Spinal cord (tissue), 10 donors: Measurements from ENCODE around the gene NNAT. TPM values are rescaled to one million over a fixed set of nuclear protein-coding genes. Genes with fewer than 3 reads are reported as not detected.

Experiments
- DNase-seq, 6 donors: peaks; one replicate each; pipeline versions ENCODE4 v3.0.0 to v3.0.0-alpha.2; 2013 to 2015; ENCODE audit warnings: low spot score in 6 of 6, low read depth in 4 of 6
- H3K27ac ChIP-seq: one replicate; pipeline ENCODE4 v1.5.1; 2013; ENCODE audit warnings: low read depth, low read length, control low read depth
- H3K27me3 ChIP-seq: one replicate; pipeline ENCODE4 v1.6.1; 2013; ENCODE audit warnings: low read length; ENCODE audit not compliant: control insufficient read depth, insufficient read depth
- H3K36me3 ChIP-seq: one replicate; pipeline ENCODE4 v1.6.1; 2013; ENCODE audit warnings: low read length; ENCODE audit not compliant: control insufficient read depth, insufficient read depth
- H3K4me1 ChIP-seq: one replicate; pipeline ENCODE4 v1.6.1; 2013; ENCODE audit warnings: low read length; ENCODE audit not compliant: control insufficient read depth, insufficient read depth
- H3K4me3 ChIP-seq: one replicate; pipeline ENCODE4 v1.5.1; 2013; ENCODE audit warnings: low read depth, low read length, control low read depth
- H3K9me3 ChIP-seq: one replicate; pipeline ENCODE4 v1.6.1; 2013; ENCODE audit warnings: low read length; ENCODE audit not compliant: control insufficient read depth, insufficient read depth
- WGBS: methylation state at CpG from one replicate; pipeline ENCODE4 v1.1.5; 2013; ENCODE audit warnings: missing lambda C conversion rate; ENCODE audit not compliant: insufficient coverage; 5-methylcytosine and 5-hydroxymethylcytosine counted together
- polyA plus RNA-seq, 2 donors: library from polyadenylated mRNA; unstranded; fragments of 120-200 nt; gene quantifications; one replicate each; pipeline ENCODE4 v1.2.1, GENCODE V29; 2013; ENCODE audit not compliant: insufficient read length in 2 of 2
- total RNA-seq, 2 donors: library from RNA; depleted of rRNA in 1 of 2; stranded (reverse); fragments of 120-200 nt in 1 of 2; fragments of >200 nt in 1 of 2; gene quantifications; one replicate each; pipeline versions ENCODE4 v1.2.3 to v1.2.4, GENCODE V29; 2013 to 2014
- donor health status: healthy.

Gene NNAT
- total and polyA plus RNA-seq, 4 donors = 220 to 1,965 (median 1,370) TPM

- H3K27me3 ChIP-seq = no peaks in the 10 kb centered on the region
- H3K27ac ChIP-seq = no peak overlapping the region
- no peak overlapping the region for H3K4me3 ChIP-seq
- WGBS = 92% methylated on average over 5 of the region's 11 CpGs
- DNase-seq = no peak
- peaks cover 8% of the 10 kb centered on the region for H3K4me1 ChIP-seq
- H3K36me3 ChIP-seq = no peaks in the 10 kb centered on the region
- no peaks in the 10 kb centered on the region for H3K9me3 ChIP-seq
Measured at GRCh38 chr20:37559312-37560027, 38.4 kb downstream of the NNAT start.

- Histone ChIP-seq H3K36me3 (no peaks in the 10 kb centered on the region), H3K27ac (no peak overlapping the region), H3K9me3 (no peaks in the 10 kb centered on the region), H3K4me1 (peaks cover 20% of the 10 kb centered on the region), H3K27me3 (peaks cover 2% of the 10 kb centered on the region), H3K4me3 (no peak overlapping the region)
- no peak for DNase-seq
- whole genome bisulfite sequencing = no CpG with 5 or more reads among the region's 4 CpGs
Measured at GRCh38 chr20:37560629-37561028, 39.6 kb downstream of the NNAT start.

- H3K27me3 ChIP-seq = peaks cover 2% of the 10 kb centered on the region
- DNase-seq = no peak
Measured at GRCh38 chr20:37562695-37563480, 41.8 kb downstream of the NNAT start.

GRCh38 chr20:37564016-37564387, 43.0 kb downstream of the NNAT start:
- Histone ChIP-seq H3K27ac (no peak overlapping the region), H3K27me3 (peaks cover 2% of the 10 kb centered on the region), H3K4me3 (no peak overlapping the region), H3K36me3 (no peaks in the 10 kb centered on the region), H3K4me1 (peaks cover 40% of the 10 kb centered on the region), H3K9me3 (no peaks in the 10 kb centered on the region)
- no peak for DNase-seq
- WGBS = 38% methylated on average over 12 of the region's 19 CpGs

More at GRCh38 chr20:37562695-37563480, 41.8 kb downstream of the NNAT start:
- H3K9me3 ChIP-seq = no peaks in the 10 kb centered on the region
- no peak overlapping the region for H3K4me3 ChIP-seq
- no peaks in the 10 kb centered on the region for H3K36me3 ChIP-seq
- H3K27ac ChIP-seq = no peak overlapping the region
- WGBS = no CpG with 5 or more reads among the region's 3 CpGs
- H3K4me1 ChIP-seq = peaks cover 36% of the 10 kb centered on the region

- Histone ChIP-seq H3K4me1 (peaks cover 40% of the 10 kb centered on the region), H3K4me3 (no peak overlapping the region), H3K36me3 (no peaks in the 10 kb centered on the region), H3K27ac (no peak overlapping the region), H3K27me3 (peaks cover 2% of the 10 kb centered on the region), H3K9me3 (no peaks in the 10 kb centered on the region)
- DNase-seq = peak in 5 of 6 donors; percentile 39 to 88 (median 55)
- whole genome bisulfite sequencing = 10% methylated on average over 27 of the region's 34 CpGs
Measured at GRCh38 chr20:37564388-37565133, 43.5 kb downstream of the NNAT start.

GRCh38 chr20:37565134-37565811, 44.2 kb downstream of the NNAT start:
- WGBS = 49% methylated on average over 8 of the region's 14 CpGs

GRCh38 chr20:37566590-37567330, 45.7 kb downstream of the NNAT start:
- H3K4me3 ChIP-seq = no peak overlapping the region
- peaks cover 2% of the 10 kb centered on the region for H3K27me3 ChIP-seq
- WGBS = 71% methylated on average over 4 of the region's 5 CpGs
- H3K4me1 ChIP-seq = peaks cover 40% of the 10 kb centered on the region
- DNase-seq = peak in 1 of 6 donors; percentile 24
- H3K27ac ChIP-seq = no peak overlapping the region
- no peaks in the 10 kb centered on the region for H3K36me3 ChIP-seq
- no peaks in the 10 kb centered on the region for H3K9me3 ChIP-seq

More at GRCh38 chr20:37565134-37565811, 44.2 kb downstream of the NNAT start:
- H3K27me3 ChIP-seq = peaks cover 2% of the 10 kb centered on the region
- no peaks in the 10 kb centered on the region for H3K36me3 ChIP-seq
- H3K27ac ChIP-seq = no peak overlapping the region
- H3K9me3 ChIP-seq = no peaks in the 10 kb centered on the region
- DNase-seq = peak in 2 of 6 donors; percentile 22 to 76
- H3K4me3 ChIP-seq = no peak overlapping the region
- peaks cover 40% of the 10 kb centered on the region for H3K4me1 ChIP-seq

- 21% methylated on average over 3 of the region's 7 CpGs for WGBS
- no peak for DNase-seq
- H3K27ac ChIP-seq = no peak overlapping the region
Measured at GRCh38 chr20:37567331-37567665, 46.2 kb downstream of the NNAT start.

More at GRCh38 chr20:37567331-37567665, 46.2 kb downstream of the NNAT start:
- Histone ChIP-seq H3K27me3 (peaks cover 2% of the 10 kb centered on the region), H3K36me3 (no peaks in the 10 kb centered on the region), H3K9me3 (no peaks in the 10 kb centered on the region), H3K4me1 (peaks cover 40% of the 10 kb centered on the region), H3K4me3 (no peak overlapping the region)
